Retinal pigment epithelial cell (primary cell): ENCODE data around the gene EBPL.

Experiments used
- DNase-seq: peaks from one replicate; pipeline ENCODE4 v3.0.0-alpha.2; 2010; ENCODE audit warnings: low read depth
- H3K4me3 ChIP-seq: 2 replicates; pipeline ENCODE4 v1.5.1; 2011; ENCODE audit warnings: mild to moderate bottlenecking, low read length, control low read depth, moderate library complexity
- TF ChIP-seq, protein P1 (sequence below): conservative IDR thresholded peaks from 2 replicates; pipeline ENCODE4 v1.5.1; 2011; ENCODE audit warnings: low read depth, low read length, control low read depth, inconsistent platforms

EBPL gene

DNA sequence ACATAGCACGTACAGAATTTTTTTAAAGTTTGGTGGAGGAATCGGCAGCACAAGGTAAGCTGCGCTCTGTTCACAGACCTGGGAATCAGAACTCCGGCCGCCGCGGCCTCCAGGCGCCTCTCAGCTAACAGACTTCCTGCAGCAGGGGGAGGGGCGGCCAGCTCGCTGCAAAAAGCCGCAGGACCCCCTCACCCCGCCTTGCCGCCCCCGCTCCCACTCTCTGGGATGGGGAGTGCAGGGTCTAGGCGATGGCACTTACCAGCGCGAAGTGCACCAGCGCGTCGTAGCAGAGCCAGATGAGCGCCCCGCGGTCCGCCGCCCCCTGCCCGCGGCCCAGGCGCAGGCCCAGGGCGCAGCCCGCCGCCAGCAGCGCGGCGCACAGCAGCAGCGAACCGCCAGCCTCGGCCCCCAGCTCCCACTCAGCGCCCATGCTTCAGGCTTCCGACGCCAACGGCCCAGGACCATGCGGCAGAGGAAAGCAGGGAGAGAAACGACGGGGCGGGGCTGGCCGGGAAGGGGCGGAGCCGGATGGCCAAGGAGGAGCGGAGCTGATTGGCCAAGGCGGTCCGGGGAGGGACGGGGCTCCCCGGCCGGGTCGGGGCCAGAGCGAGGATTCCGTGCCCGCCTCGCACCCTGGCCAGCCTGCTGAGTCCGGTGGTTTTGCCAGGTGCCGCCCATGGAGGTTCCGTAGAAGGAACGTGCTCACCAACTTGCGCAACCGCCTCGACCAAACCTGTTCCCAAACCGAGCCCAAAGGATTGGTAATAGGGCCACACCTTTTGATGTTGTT, at the start of gene EBPL:
EBPL (minus strand) TSS at position 492 of the 790 bp plus-strand sequence; CDS start at position 430, 62 bp downstream.
- TF ChIP-seq, protein P1, sequence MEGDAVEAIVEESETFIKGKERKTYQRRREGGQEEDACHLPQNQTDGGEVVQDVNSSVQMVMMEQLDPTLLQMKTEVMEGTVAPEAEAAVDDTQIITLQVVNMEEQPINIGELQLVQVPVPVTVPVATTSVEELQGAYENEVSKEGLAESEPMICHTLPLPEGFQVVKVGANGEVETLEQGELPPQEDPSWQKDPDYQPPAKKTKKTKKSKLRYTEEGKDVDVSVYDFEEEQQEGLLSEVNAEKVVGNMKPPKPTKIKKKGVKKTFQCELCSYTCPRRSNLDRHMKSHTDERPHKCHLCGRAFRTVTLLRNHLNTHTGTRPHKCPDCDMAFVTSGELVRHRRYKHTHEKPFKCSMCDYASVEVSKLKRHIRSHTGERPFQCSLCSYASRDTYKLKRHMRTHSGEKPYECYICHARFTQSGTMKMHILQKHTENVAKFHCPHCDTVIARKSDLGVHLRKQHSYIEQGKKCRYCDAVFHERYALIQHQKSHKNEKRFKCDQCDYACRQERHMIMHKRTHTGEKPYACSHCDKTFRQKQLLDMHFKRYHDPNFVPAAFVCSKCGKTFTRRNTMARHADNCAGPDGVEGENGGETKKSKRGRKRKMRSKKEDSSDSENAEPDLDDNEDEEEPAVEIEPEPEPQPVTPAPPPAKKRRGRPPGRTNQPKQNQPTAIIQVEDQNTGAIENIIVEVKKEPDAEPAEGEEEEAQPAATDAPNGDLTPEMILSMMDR = no peak
- H3K4me3 ChIP-seq = peak within 1 kb of the TSS; percentile 78
- DNase-seq = peak; percentile 59

DNA sequence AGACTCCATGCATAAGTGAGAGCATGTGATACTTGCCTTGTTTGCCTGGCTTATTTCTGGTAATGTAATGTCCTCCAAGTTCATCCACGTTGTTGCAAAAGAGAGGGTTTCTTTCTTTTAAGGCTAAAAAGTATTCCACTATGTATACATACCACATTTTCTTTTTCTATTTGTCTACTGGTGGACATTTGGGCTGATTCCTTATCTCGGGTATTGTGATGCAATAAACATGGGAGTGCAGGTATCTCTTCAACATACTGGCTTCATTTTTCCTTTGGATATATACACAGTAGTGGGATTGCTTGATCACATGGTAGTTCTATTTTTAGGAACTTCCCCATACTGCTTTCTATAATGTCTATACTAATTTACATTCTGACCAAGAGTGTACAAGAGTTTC, 49.6 kb upstream of the EBPL start:
- TF ChIP-seq, protein P1 = no peak
- H3K4me3 ChIP-seq = no peak overlapping the region
- no peak for DNase-seq

DNA sequence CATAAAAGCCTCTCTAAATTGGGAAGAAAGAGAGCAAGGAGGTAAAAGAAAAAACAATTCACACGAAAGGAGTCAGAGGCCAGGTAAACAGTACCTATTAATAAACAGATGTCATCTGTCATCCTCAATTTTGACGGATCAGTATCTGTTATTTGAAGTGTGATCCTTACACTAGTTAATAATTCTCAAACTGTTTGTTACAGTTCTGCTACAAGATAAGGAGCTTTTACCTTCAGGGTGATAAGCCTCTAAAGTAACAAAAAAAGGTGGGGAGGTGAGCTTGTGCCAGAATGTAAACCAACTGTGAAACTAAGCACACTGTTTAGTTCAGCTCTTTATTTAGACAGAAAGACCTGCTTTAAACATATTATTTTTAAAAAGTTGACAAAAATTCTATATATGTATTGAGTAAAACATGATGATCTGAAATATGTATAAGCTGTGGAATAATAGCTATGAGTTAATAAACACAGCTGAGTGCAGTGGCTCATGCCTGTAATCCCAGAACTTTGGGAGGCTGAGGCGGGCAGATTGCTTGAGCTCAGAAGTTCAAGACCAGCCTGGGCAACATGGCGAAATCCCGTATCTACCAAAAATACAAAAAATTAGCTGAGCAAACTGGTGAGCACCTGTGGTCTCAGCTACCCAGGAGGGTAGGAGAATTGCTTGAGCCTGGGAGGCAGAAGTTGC, 48.4 kb upstream of the EBPL start:
- TF ChIP-seq, protein P1 = no peak
- DNase-seq = no peak
- no peak overlapping the region for H3K4me3 ChIP-seq

DNA sequence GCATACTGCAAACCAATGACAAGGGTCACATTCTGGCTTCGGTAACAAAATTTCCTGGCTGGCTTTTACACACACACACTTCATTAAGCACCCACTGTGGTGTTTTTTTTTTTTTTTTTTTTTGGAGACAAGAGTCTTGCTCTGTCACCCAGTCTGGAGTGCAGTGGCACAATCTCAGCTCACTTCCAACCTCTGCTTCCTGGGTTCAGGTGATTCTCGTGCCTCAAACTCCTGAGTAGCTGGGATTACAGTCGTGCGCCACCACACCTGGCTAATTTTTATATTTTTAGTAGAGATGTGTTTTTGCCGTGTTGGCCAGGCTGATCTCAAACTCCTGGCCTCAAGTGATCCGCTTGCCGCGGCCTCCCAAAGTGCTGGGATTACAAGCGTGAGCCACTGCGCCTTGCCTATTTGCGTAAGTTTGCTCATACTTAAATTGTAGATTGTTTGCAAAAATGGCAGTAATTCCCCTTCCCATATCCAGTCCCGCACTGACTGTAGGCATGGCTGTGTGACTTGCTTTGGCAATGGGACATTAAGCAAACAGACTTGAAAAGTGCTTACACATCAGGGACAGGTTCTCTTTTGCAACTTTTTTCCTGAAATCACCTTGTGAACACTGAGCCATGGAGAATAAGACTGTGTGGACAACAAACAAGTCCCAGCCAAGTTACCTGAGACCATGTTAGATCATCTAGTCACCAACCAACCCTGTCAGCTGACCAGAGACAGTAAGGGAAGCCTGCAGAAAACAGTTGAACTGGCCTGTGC, 42.1 kb upstream of the EBPL start:
- H3K4me3 ChIP-seq = no peak overlapping the region
- DNase-seq = no peak
- TF ChIP-seq, protein P1 = no peak

DNA sequence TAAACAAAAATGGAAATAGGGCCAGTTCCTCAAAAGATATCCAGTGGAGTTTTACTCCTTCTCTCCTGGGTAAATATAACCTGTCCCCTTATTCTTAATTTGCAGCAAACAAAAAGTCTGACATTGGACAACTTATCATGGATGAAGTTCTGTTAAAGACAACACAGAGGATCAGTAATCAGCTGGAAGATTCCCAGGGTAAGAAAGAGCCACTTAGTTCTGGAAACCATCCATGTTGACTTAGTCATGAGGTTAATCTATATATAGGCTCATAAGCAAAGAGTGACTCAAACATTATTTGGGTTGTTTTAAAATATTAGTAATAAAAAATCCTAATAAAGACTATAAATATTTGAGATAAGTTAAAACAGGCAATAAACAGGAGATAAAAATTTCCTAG, 40.5 kb upstream of the EBPL start:
- H3K4me3 ChIP-seq = no peak overlapping the region
- DNase-seq = peak; percentile 42
- TF ChIP-seq, protein P1 = no peak

DNA sequence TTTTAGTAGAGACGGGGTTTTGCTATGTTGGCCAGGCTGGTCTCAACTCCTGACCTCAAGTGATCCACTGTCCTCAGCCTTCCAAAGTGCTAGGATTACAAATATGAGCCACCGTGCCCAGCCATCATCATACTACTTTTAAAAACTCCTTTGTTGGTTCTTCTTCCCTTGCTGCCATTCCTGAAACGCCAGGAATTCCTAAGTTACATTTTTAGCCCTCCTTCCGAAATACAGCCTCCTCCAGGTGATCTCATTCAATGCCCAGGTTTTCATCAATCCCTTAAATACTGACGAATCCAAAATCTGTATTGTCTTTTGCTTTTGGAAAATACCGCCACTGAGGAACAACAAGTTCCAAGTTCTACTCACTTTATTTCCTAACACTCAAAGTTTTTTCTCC, 25.3 kb upstream of the EBPL start:
- TF ChIP-seq, protein P1 = no peak
- DNase-seq = no peak
- no peak overlapping the region for H3K4me3 ChIP-seq
